Measurements from ENCODE around the gene KRT10.

DNA sequence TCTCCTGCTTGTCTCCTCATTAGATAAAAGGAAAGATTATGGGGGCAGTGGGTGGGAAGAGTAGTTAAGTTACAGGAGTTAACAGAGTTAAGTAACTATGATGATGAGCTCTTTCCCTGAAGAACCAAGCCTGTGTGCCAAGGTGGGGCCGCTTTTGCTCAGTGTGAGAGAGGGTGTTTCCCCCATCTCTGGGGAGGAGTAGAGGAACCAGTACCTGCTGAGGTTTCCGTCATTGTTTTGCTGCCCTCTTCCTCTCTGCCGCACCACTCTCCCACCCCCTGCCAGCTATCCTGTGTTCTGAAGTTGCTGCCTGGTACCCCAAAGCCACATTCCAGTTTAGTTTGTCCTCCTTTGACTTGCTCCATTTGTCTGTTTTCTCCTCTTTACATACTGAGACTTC lies 20.8 kb upstream of the KRT10 start:
- TF ChIP-seq CTCF (IDR thresholded peaks at IDR 0.05; ENCODE audit: borderline replicate concordance, extremely low read depth, low read length, poor library complexity, severe bottlenecking) (no peak), EZH2 (IDR thresholded peaks at IDR 0.05; ENCODE audit: borderline replicate concordance, low read depth, low read length, severe bottlenecking) (no peak)

All from DND-41 (cell line).